SIG-M5 treated with dmso at 0.1 percent for 504 hours (cell line): ENCODE data around the gene TRIM54.
A peak's percentile ranks its signal among the peaks of the same experiment; 100 is the strongest.
"Not testable (repeated sequence)": the region's sequence is repeated elsewhere in the genome, so short reads cannot be mapped to it uniquely, and the experiment has no call there.

Source experiments
- DNase-seq: peaks from one replicate; lab custom pipeline; 2025; ENCODE audit not compliant: unreplicated experiment; lab: John Stamatoyannopoulos, UW

The TRIM54 gene

DNA sequence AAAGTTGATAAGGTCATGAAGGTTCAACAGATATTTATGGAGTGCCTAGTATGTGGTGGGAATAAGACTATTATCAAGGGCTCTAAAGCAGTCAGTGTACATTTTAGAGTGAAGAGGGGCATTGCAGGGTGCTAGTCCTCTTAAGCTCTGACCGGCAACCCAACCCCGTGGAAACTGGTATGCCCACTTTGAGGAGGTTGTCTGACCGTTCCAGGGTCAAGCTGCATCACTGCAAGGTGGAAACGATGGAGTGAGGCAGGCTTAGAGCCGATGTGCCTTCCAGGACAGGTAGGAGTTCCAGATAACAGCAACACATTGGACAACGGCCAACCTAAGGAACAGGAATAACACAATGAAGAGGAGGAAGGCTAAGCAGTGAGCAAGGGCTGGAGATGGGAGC is 27.4 kb downstream of the TRIM54 start:
- no peak for DNase-seq

DNA sequence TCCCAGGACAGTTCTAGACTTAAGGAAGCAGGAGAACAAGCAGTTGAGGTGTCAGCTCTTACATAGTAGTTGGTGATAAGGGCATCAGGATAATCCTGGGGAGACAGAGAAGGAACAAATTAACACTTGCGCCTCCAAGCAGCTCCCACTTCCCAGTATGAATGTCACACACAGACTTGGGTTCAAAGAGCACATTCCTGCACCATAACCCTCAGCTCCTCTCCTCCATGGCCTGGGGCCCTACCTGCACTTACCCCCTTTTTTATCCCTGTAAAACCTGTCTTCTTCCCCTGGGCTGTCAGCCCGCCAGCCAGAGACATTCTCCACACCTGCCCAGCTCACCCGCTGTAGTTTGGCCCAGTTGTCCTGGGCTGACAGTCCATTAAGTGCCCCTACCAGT is 29.9 kb downstream of the TRIM54 start:
- DNase-seq, result no peak

DNA sequence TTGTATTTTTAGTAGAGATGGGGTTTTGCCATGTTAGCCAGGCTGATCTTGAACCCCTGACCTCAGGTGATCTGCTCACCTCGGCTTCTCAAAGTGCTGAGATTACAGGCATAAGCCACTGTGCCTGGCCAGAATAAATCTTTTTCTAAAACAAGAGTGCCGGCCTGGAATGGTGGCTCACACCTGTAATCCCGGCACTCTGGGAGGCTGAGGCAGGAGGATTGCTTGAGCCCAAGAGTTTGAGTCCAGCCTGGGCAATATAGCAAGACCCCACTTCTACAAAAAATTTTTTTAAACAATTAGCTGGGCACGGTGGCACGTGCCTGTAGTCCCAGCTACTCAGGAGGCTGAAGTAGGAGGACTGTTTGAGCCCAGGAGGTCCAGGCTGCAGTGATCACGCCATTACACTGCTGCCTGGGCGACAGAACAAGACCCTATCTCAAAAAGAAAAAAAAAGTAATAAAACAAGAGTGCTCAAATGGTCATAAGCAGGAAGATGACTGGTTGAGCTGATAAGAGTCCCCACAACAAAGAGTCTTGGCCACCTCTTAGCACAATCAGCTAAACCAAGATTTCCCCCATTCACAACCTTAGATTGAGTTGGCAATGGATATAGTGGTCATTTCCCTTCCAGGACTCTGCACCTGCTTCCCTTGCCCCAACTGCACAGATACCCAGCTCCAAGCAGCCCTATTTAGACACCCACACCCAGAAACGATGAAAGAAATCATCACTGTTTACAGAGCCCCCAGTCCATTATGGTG is 31.8 kb downstream of the TRIM54 start:
- no peak for DNase-seq

DNA sequence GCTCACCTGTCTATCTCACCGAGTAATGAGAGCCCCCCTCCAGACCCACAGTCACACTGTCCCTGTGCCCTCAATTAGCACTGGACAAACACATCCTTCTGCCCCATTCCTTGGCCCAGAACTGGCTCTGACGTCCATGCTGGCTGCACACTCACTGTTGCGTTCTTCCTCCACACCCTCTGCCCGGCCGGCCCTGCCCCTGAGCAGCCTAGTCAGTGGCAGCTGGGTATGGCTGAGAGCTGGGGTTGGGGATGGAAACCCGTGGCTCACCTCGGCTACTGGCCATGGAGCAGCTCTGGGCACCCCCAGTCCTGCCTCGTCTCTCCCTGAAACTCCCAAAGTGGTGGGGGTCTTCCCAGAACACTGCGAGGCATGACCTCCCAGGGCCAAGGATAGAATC is 32.5 kb downstream of the TRIM54 start:
- DNase-seq, result no peak

DNA sequence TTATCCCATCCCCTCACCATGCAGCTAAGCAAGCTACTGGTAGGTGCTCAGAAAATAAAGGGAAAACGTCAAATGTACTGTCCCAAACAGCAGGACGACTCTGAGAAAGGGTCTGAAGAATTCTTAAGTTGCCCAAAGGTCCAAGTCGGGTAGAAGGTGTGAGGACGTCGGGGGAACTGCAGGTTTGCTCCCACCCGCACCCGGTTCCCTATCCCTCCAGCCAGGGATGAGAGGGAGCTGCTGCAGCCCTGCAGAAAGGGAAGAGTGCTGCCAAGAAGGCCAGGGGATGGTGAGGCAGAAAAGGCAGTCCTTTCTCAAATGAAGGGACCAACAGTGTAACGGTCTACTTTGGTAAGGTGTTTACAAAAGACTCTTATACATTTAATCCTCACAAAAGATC is 32.9 kb downstream of the TRIM54 start:
- no peak for DNase-seq

DNA sequence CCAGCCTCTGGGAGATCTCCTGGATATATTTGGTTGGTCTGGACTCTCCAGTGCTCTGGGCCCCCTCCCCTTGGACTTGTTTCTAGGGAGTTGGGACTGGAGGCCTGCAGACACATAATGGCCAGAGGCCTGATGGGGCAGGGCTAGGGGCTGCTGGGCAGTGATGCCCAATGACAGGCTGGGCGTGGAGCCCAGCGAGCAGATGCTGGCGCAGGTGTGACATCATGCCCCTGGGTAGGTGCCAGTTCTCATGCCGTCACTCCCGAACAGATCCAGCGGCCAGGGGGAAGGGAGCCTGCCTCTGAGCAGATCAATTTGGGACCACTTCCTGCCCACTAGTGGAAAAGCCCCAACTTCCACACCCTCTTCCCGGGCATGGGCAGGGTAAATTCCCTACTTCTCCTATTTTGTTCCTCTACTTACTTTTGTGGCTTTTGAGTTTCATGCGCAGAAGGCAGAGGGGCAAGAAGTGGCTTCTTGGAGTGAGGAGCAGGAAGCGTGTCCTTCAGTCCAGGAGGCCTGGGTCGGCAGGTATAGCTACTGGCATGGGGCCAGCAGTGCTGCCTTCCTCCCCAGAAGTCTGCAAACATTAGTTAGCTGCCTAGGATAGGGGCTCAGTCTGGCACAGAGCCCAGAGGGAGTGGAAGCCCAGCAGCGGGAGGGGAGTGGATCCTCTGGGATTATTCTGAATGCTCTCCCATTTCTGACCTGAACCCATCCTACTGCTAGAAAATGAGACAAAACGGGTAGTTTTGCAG is 34.6 kb downstream of the TRIM54 start:
- DNase-seq, result no peak

DNA sequence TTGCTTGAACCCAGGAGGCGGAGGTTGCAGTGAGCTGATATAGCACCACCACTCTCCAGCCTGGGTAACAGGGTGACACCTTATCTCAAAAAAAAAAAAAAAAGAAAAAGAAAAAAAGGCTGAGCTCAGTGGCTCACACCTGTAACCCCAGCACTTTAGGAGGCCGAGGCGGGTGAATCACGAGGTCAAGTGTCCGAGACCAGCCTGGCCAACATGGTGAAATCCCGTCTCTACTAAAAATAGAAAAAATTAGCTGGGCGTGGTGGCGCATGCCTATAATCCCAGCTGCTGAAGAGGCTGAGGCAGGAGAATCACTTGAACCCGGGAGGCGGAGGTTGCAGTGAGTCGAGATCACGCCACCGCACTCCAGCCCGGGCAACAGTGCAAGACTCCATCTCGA is 37.6 kb downstream of the TRIM54 start:
- DNase-seq, result not testable (repeated sequence)

DNA sequence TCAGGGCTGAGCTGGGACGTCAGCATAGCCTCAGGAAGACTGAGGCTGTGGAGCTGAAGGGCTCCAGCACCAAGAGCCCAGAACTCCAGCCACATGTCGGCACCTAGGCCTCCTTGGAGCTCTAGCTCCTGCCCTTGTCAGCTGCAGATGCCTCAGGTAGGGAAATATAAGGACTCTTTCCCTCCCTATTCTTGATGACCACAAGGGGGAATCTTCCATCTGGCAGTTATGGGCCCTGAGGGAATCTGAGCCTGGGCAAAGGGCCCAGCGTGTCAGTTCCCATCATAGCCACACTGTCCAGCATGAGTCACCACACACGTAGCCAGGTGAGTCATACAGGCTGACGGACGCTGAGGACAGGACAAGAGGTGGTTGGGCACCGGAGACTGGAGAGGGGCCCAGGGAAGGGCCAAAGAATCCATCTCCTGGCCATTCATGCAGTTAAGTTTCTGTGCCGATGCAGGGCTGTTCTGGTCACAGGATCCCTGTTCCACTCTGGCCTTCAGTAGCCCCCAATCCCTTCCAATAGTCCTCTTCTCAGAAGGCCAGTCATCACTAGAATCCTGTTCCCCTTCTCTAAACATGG is 38.8 kb downstream of the TRIM54 start:
- peak; percentile 74 for DNase-seq

DNA sequence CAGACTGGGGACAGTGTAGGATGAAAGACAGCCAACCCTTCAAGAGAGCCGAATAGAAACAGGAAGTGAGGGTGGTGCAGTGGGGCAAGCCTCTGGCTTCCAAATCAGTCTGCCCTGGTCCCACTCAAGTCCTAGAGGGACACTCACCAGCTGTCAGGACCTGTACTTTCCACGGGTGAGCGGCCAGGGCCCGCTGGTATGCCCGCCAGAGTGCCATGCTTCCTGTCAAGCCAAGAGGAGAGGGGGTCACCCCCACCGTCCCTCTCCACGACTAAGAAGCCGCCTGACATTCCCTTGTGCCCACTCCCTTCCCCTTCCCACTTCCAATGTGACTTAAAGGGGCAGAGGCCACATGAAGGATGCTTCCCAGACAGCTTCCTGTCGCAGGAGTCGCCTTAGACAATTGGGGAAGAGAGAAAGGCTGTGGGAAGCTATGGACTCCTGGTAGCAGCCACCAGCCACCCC is 40.1 kb downstream of the TRIM54 start:
- peak; percentile 68 for DNase-seq

DNA sequence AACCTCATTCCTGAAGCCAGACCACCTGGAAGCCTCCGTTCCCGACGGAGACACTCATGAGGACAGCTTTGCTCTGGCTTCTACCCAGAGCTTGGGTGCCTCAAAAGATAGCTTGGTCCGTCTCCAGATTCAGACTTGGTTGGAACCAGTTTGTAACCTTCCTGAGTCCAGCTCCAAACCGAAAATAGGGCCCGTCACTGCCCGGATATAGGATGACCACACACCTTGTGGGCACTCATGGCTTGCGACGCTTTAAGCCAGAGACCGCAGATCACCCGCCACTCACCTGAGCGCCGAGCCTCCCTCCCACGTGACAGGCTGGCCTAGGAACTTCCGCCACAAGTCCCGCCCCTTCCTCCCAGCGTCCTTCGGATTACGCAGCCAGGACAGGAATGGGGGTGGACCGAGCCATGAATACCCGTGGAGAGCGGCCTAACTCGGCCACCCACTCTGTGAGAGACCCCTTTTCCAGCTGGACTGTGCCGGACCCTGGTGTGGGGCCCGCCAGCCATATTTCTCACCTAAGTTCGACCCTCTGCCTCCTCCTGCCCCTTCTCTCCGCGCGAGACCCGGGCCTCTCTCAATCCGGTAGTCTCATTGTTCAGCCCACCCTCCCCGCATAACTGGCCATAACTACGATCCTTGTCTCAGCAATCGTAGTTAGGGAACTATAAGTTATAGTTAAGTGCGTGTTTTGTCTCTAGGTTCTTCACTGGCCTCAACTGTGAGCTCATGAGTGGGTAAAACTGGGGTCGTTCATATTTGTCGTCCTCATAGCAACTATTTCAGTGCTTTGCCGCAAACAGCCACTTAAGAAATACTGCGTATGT is 40.8 kb downstream of the TRIM54 start, which contains the start of gene MPV17:
TSS of gene MPV17 (minus strand) at position 332 of the 830 bp plus-strand sequence. CDS start 580 bp downstream, outside the sequence.
- peak; percentile 90 for DNase-seq

DNA sequence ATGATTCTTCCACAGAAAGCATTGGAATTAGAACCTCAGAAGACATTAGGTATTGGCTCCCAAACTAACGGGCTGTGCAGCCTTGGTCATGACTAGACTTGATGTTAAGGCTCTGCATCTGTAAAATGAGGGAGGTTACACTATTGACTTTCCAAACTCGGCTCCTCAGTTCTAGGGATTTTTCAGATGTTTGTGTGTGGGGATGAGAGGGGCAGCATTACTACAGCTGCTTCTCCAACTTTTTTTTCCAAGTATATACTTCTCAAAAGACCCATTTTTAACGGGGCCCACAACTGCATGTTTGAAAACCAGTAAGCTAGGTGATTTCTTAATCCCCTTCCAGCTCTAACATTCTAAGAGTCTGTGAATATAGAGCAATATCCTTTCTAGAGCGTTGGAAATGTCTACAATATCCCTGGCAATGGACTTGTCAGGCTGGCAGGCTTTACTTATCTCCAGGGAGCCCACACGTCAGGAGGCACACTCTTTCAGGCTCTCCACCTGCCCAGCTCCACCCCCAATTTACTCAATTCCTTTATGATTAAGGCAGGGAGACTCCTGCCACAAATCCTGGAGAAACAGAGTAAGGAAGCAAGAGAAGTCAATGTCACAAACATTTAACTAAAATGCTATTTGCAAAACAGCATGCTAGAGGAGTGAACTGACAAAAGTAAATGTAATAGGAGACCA is 41.5 kb downstream of the TRIM54 start:
- DNase-seq, result peak; percentile 26

DNA sequence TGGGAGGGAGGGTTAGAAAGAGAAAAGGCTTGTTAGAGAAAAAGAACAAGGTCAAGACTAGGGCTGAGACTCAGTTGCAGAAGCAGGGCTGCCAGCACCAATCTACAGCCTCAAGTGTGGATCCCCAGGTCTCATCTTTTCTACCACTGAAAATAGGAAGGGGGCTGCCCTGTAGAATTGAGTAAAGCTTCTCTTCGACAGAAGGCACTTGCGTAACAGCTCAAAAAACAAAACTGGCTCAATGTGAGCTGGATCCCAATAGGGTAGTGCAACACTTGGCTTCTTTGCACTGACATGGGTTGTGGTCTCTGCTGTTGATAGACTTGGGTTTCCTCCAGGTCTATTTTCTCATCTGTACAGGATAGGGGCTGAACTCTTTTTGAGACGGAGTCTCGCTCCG is 42.5 kb downstream of the TRIM54 start:
- DNase-seq, result peak; percentile 76

DNA sequence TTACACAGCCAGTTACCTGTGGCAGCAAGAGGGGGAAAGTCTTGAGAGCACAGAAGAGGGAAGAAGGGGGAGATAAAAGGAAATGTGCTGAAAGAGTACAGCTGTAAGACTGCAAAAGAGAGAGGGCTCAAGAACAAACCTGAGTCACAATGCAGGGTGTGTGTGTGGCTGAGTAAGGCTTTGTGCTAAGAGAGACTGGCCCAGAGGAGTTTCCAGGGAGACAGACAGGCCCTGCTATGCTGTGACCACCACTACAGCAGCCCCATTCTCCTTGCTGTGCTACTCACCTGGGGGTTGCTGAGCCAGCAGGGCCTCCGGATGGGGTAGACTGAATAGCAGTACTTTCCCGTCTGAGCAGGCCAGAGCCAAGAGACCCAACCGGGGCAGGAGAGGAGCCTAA is 53.1 kb downstream of the TRIM54 start:
- DNase-seq, result no peak

DNA sequence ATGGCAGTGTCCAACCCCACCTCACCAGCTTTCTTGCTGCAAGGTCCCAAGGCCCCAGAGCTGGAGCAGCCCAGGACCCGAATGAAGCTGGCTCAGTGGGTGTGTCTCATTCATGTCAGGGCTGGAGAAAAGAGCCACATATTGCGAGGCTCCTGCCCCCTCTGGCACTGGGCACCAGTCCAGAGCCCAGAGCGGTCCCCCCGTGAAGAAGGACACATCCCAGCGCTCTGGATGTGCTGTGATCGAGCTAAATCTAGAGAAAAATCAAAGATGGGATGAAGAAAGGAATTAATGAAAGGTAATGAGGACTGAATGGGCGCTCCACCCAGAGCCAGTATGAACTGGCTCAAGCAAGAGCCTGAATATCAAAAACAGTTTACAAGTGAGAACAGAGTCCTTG is 53.9 kb downstream of the TRIM54 start:
- DNase-seq, result no peak

DNA sequence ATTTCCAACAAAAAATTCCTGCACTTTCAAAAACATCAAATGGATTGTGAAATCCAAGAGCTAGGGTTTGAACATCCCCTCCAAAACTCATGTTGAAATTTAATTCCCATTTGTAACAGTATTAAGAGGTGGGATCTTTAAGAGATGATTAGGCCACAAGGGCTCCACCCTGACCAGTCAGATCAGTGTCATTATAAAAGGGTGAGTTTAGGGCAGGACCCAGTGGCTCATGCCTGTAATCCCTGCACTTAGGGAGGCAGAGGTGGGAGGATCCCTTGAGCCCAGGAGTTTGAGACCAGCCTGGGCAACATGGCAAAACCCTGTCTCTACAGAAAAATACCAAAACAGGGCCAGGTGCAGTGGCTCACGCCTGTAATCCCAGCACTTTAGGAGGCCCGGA is 65.4 kb downstream of the TRIM54 start:
- no peak for DNase-seq

DNA sequence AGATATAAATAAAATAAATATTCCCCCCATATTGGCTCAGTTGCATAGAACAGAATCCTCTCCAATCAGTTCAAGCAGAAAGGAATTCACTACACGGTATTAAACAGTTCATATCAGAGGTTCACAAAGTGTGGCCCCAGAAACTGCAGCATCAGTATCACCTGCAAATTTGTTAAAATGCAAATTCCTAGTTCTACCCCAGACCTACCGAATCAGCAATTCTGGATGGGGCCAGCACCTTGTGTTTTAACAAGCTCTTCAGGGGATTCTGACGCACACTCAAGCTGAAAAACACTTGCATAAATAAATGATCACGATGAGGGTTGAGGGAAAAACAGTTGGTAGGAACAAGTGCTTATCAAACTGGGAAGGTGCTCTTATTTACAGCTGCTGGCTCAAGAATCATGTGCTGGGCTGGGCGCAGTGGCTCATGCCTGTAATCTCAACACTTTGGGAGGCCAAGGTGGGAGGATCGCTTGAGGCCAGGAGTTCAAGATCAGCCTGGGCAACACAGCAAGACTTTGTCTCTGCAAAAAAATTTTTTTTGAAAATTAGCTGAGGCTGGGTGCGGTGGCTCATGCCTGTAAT is 68.0 kb downstream of the TRIM54 start:
- no peak for DNase-seq

DNA sequence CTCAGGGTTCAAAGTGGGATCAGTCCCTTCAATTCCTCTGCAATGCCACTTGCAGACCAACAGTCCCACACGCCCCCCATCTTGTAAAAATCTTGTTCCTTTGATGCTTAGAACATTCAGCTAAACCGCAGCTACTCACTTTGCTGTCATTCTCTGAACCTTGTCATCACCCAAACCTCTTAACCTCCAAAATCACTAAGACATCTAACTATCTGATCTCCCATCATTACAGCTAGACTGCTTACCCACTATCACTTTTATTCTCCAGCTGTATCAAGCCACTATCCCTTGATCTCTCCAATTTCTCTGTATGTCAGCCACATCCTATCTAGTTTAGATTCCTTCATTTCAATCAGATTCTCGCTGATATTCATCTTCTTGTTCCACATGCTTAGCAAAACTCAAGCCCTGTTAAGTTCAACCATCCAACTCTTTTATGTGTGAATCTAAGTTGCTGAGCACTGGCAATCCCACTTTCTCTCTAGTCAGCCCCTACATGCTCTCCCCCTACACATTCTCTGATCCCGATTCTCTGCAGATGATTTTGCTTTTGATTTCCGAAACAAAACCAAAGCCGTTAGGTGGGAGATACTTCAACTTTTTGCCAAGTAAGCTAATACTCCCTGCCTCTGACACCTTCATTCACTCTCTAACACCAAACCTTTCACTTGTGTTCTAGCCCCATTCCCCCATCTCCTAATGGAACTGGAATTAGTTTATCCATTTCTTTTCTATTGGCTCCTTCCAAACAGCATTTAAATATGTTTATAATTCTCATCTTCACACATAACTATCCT is 69.8 kb downstream of the TRIM54 start:
- no peak for DNase-seq

DNA sequence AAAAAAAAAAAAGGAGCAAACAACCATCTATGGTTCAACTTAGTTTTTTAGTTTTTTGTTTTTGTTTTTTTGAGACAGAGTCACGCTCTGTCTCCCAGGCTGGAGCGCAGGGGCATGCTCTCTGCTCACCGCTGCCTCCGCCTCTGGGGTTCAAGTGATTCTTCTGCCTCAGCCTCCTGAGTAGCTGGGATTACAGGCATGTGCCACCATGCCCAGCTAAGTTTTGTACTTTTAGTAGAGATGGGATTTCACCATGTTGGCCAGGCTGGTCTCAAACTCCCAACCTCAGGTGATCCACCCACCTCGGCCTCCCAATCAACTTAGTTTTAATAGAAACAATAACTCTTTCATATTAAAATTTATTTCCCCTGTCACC is 71.1 kb downstream of the TRIM54 start:
- not testable (repeated sequence) for DNase-seq
